Stimulated activated memory B cell treated with anti-CD40 and anti-IgM and Interleukin-4, amounts not matched to agents 10 μg/mL and 1 μg/mL and 100 μg/mL, for 72 hours (primary cell): ENCODE results near the gene MAP3K9.
A peak's percentile ranks its signal among the peaks of the same experiment; 100 is the strongest.
"Not testable (repeated sequence)": the region's sequence is repeated elsewhere in the genome, so short reads cannot be mapped to it uniquely, and the experiment has no call there.

Source experiments
- ATAC-seq: fragments of 150-1000 bp; cut with Tn5 transposase; 2 replicates; pipeline ENCODE4 v1.10.0; 2021
- H3K27ac Mint-ChIP-seq: one replicate; pipeline ENCODE4 v1.8.0; 2022; ENCODE audit warnings: mild to moderate bottlenecking, mixed read lengths
- H3K27me3 Mint-ChIP-seq: one replicate; pipeline ENCODE4 v1.8.0; 2022; ENCODE audit warnings: mixed read lengths
- H3K36me3 Mint-ChIP-seq: one replicate; pipeline ENCODE4 v1.8.0; 2022; ENCODE audit warnings: mixed read lengths
- H3K4me1 Mint-ChIP-seq: one replicate; pipeline ENCODE4 v1.8.0; 2022; ENCODE audit warnings: mixed read lengths
- H3K4me3 Mint-ChIP-seq: one replicate; pipeline ENCODE4 v1.8.0; 2022; ENCODE audit warnings: mild to moderate bottlenecking, moderate library complexity, mixed read lengths
- H3K9me3 Mint-ChIP-seq: one replicate; pipeline ENCODE4 v1.8.0; 2022; ENCODE audit warnings: mixed read lengths

The MAP3K9 gene

DNA sequence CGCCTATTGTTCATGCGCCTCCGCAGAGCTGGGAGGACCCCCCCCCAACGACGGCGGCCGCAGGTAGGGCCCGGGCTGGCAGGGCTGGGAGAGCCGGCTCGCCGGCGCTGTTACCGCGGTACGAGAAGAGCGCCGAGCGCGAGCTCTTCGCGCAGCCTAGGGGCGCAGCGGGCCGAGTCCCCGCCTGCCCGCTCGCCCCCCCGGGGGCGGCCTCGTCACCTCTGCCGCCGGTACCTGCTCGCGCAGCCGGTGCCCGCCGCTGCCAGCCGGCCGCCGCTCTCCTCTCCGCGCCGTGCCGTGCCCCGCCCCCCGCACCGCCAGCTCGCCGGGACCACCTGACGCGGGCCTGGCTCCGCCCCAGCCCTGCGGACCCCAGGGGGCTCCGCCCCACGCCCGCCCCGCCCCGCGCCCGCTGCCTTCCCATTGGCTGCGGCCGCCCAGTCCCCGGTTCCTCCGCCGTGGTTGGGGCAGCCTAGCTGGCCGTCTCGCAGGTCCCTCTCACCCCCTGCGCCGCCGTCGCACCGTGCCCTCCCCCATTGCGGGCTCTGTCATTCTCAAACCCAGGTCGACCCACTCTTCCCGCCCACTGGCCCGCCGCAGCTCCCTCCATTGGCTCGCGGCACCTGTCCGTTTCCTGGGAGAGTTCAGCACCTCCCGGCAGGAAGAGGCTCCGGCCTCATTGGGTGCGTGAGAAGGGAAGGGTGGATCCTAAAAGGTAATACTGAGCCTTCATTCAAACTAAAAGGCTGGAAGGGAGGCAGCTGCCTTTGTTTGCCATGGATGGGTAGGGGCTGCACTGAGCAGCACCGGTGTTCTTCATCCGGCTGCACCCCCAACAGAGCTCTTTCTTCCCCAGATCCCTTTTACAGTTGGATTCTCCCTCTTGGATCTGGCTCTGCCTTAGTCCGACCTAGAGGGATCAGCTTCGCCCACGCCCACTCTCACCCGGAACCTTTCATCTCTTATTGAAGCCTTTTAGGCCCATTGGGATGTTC, at the start of gene MAP3K9:
Gene MAP3K9, minus strand, starts transcription at position 289 of the 995 bp plus-strand sequence. CDS start 342 bp downstream, outside the sequence.
- Mint-ChIP-seq H3K27me3 (no peaks in the 10 kb centered on the region), H3K36me3 (no peaks in the 10 kb centered on the region), H3K4me3 (no peak within 1 kb of the TSS), H3K9me3 (peaks cover 3% of the 10 kb centered on the region), H3K4me1 (peaks cover 31% of the 10 kb centered on the region), H3K27ac (peak within 1 kb of the TSS; percentile 81)
- ATAC-seq = peak; percentile 95

DNA sequence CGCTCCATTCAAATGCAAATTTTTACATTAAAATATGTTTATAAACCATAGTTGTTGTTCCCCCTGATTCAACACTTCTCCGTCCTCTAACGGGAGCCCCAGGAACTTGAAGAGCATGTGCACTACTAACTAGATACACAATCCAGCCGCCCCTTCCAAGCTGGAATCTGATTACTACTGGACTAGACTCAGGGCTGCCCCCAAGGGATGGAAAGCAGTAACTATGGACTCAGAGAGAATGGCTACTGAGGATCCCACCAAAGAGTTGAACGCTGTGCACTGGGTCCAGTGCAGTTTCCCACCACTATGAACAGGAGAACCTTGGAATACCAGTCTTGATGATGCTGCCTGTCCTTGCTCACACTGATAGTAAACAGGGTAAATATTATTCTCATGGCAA, 49.3 kb upstream of the MAP3K9 start:
- H3K36me3 Mint-ChIP-seq = no peaks in the 10 kb centered on the region
- no peak overlapping the region for H3K4me3 Mint-ChIP-seq
- H3K27me3 Mint-ChIP-seq = no peaks in the 10 kb centered on the region
- no peaks in the 10 kb centered on the region for H3K4me1 Mint-ChIP-seq
- H3K27ac Mint-ChIP-seq = no peak overlapping the region
- H3K9me3 Mint-ChIP-seq = no peaks in the 10 kb centered on the region
- no peak for ATAC-seq

DNA sequence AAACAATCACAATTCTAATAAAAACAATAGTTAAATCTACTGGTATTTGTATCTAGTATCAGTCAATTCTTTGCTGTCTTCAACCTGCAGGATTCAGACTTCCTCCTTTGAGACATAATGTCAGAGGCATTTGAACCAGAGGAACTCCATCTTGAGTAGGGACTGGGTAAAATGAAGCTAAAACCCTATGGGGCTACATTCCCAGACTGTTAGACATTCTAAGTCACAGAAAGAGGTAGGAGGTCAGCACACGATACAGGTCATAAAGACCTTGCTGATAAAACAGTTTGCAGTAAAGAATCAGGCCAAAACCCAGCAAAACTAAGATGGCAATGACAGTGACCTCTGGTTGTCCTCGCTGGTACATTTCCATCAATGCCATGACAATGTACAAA, 48.2 kb upstream of the MAP3K9 start:
- Mint-ChIP-seq H3K27me3 (no peaks in the 10 kb centered on the region), H3K4me1 (no peaks in the 10 kb centered on the region), H3K27ac (no peak overlapping the region), H3K4me3 (no peak overlapping the region), H3K36me3 (no peaks in the 10 kb centered on the region), H3K9me3 (no peaks in the 10 kb centered on the region)
- ATAC-seq = no peak

DNA sequence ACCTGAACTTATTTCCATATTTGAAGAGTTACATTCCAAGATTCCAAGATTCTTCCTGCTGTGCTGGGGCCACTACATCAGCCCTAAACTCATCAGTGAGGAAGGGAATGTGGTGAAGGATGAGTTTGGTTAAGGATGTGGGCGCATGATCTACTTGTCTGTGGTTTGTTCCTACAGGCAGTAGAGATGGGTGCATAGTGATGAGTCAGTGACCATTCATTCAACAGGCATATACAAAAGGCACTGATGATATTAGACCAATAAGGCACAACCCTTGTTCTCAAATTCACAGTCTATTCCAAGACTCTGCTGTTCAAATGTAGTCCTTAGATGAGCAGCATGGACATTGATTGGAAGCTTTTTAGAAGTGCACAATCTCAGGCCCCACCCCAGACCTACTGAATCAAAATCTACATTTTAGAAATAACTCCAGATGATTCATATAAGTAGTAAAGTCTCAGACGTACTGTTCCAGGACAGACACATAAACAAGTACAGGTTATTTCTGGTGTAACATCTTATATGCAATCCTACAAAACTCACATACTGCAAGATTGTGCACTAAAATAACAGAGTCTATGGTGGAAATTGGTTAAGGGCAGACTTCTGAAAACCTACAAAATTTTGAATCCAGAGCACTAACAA, 47.7 kb upstream of the MAP3K9 start:
- no peak for ATAC-seq
- H3K27me3 Mint-ChIP-seq = no peaks in the 10 kb centered on the region
- no peaks in the 10 kb centered on the region for H3K36me3 Mint-ChIP-seq
- H3K4me1 Mint-ChIP-seq = no peaks in the 10 kb centered on the region
- no peak overlapping the region for H3K27ac Mint-ChIP-seq
- H3K4me3 Mint-ChIP-seq = no peak overlapping the region
- no peaks in the 10 kb centered on the region for H3K9me3 Mint-ChIP-seq

DNA sequence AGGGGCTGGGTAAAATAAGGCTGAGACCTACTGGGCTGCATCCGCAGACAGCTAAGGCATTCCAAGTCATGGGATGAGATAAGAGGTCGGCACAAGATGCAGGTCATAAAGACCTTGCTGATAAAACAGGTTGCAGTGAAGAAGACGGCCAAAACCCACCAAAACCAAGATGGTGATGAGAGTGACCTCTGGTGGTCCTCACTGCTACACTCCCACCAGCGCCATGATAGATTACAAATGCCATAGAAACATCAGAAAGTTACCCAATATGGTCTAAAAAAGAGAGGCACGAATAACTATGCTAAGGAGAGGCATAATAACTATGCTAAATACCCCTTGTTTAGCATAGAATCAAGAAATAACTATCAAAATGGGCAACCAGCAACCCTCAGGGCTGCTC, 46.2 kb upstream of the MAP3K9 start:
- ATAC-seq = no peak
- no peak overlapping the region for H3K27ac Mint-ChIP-seq
- no peaks in the 10 kb centered on the region for H3K4me1 Mint-ChIP-seq
- H3K27me3 Mint-ChIP-seq = no peaks in the 10 kb centered on the region
- no peaks in the 10 kb centered on the region for H3K9me3 Mint-ChIP-seq
- no peak overlapping the region for H3K4me3 Mint-ChIP-seq
- H3K36me3 Mint-ChIP-seq = no peaks in the 10 kb centered on the region

DNA sequence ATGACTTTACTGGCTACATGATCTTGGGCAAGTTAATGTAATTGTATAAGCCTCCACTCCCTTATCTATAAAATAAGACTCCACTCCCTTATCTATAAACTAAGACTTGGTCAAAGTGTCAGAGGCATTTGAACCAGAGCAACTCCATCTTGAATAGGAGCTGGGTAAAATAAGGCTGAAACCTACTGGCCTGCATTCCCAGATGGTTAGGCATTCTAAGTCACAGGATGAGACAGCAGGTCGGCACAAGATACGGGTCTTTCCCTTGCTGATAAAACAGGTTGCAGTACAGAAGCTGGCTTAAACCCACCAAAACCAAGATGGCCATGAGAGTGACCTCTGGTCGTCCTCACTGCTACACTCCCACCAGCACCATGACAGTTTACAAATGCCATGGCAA, 44.3 kb upstream of the MAP3K9 start:
- H3K27me3 Mint-ChIP-seq, H3K27ac Mint-ChIP-seq, H3K36me3 Mint-ChIP-seq, H3K4me3 Mint-ChIP-seq, H3K9me3 Mint-ChIP-seq, ATAC-seq, H3K4me1 Mint-ChIP-seq: not testable (repeated sequence)

DNA sequence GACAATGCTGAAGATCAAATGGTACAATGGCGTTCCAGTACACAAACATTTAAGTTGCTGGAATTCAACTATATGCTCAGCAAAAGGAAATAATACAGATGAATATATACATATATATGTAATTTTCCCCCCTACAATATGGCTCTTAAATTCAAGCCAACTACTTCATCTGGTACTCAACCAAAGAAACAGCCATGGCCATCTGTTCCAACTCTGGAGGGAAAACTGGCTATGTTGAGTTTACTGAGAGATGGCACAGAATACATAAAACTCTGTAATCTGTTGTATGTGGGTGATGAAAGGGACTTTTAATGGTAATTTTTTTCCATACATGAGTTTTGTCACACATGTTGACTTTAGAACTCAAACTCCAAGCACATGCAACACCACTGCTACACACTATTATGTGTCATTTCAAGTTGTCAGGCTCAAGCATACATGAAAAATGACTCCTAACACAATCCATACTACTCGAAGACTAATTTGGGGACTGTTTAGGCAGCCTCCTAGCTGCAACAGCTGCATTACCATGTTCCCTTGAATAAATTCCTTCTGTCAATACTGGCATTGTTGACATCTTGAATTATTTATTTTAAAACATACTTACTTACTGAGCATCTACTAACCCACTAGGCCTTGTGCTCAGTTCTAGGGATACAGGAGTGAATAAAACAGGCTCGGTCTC, 38.2 kb upstream of the MAP3K9 start:
- H3K4me3 Mint-ChIP-seq = no peak overlapping the region
- no peaks in the 10 kb centered on the region for H3K4me1 Mint-ChIP-seq
- H3K27me3 Mint-ChIP-seq = no peaks in the 10 kb centered on the region
- no peak overlapping the region for H3K27ac Mint-ChIP-seq
- H3K36me3 Mint-ChIP-seq = no peaks in the 10 kb centered on the region
- no peak for ATAC-seq
- no peaks in the 10 kb centered on the region for H3K9me3 Mint-ChIP-seq

DNA sequence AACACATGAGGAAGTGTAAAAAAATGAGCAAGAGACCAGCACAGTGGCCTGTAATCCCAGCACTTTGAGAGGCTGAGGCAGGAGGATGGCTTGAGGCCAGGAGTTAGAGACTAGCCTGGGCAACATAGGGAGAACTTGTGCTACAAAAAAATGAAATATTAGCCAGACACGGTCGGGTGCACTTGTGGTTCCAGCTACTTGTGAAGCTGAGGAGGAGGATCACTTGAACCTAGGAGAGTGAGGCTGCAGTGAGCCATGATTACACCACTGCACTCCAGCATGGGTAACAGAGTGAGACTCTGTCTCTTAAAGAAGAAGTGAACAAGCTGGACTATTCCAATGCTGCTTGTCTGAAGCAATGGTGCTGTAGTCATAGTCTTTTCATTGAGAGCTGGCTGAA, 36.3 kb upstream of the MAP3K9 start:
- Mint-ChIP-seq H3K27ac (no peak overlapping the region), H3K4me1 (no peaks in the 10 kb centered on the region), H3K27me3 (no peaks in the 10 kb centered on the region), H3K36me3 (no peaks in the 10 kb centered on the region), H3K4me3 (no peak overlapping the region), H3K9me3 (no peaks in the 10 kb centered on the region)
- no peak for ATAC-seq

DNA sequence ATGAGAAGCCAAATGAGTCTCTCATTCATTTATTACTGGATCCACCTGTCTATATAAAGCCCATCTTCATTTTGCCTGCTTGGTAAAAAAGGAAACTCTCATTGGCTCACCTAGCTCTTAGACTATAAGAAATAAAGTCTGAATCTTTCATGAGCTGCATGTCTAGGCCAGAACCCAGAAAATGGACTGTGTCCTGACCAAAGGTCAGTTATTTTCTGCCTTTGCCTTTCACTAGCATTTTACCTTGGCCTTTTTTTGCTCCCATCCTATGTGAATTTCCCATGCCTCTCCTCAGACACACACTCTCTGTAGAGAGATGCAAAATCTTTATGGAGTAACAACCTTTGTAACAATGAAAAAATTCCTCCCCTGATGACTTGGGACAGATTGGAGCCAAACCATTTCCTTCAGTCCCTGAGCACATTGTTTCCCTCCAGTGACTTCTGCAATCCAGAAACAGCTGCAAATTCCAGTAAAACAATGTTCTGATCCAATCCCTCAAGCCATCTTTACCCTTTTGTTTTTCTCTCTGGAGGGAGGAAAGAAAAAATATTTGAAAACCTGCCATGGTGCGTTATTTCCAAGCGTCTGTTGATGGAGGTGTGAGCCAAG, 33.6 kb upstream of the MAP3K9 start:
- Mint-ChIP-seq H3K9me3 (peaks cover 7% of the 10 kb centered on the region), H3K4me1 (no peaks in the 10 kb centered on the region), H3K27me3 (no peaks in the 10 kb centered on the region), H3K4me3 (no peak overlapping the region), H3K27ac (no peak overlapping the region), H3K36me3 (no peaks in the 10 kb centered on the region)
- ATAC-seq = no peak

DNA sequence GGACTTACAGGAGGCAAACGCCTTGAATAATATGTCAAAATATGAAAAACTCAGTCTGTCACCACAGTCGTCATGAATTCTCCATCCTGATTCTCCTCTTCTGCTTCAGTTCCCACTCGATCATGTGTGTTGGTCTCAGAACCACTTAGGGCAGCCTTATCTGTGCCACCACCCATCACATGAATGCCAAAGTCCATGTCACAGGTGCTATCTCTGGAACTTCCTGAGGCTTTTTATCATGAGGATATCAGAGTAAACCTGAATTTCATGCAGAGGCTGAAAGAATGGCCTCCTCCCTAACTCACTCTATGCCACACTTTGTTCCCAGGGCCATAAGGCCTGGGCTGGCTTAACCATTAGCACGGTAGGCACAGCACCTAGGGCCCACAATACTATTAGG, 28.8 kb upstream of the MAP3K9 start:
- H3K4me1 Mint-ChIP-seq = no peaks in the 10 kb centered on the region
- H3K9me3 Mint-ChIP-seq = peaks cover 7% of the 10 kb centered on the region
- H3K27me3 Mint-ChIP-seq = no peaks in the 10 kb centered on the region
- H3K36me3 Mint-ChIP-seq = no peaks in the 10 kb centered on the region
- ATAC-seq = no peak
- H3K27ac Mint-ChIP-seq = no peak overlapping the region
- no peak overlapping the region for H3K4me3 Mint-ChIP-seq

DNA sequence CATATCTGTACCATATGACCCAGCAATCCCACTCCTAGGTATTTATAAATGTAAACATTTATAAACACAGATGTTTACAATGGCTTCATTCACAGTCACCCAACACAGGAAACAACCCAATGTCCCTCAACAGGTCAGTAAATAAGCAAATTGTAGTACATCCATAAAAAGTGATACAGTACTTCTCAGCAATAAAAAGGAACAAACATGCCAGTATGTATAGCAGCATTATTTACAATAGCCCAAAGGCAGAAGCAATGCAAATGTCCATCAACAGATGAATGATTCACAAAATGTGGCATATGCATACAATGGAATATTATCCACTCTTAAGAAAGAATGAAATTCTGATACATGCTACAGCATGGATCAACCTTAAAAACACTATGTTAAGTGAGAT, 27.6 kb upstream of the MAP3K9 start:
- no peak overlapping the region for H3K4me3 Mint-ChIP-seq
- peaks cover 7% of the 10 kb centered on the region for H3K9me3 Mint-ChIP-seq
- no peak overlapping the region for H3K27ac Mint-ChIP-seq
- H3K36me3 Mint-ChIP-seq = no peaks in the 10 kb centered on the region
- ATAC-seq = no peak
- no peaks in the 10 kb centered on the region for H3K4me1 Mint-ChIP-seq
- no peaks in the 10 kb centered on the region for H3K27me3 Mint-ChIP-seq

DNA sequence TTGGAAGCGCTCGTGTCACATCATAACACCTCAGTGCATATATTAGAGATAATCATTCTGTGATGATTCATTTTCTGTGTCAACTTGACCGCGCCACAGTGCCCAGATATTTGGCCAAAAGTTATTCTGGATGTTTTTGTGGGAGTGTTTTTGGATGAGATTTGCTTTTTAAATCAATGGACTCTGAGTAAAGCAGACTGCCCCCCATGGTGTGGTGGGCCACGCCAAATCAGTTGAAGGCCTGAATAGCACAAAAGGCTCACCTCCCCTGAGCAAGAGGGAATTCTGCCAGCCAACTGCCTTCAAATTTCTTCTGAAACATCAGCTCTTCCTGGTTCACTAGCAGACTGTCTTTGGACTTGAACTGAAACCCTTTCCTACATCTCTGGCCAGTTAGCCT, 24.6 kb upstream of the MAP3K9 start:
- H3K4me3 Mint-ChIP-seq = no peak overlapping the region
- no peaks in the 10 kb centered on the region for H3K4me1 Mint-ChIP-seq
- no peak overlapping the region for H3K27ac Mint-ChIP-seq
- no peak for ATAC-seq
- H3K27me3 Mint-ChIP-seq = no peaks in the 10 kb centered on the region
- H3K36me3 Mint-ChIP-seq = no peaks in the 10 kb centered on the region
- no peaks in the 10 kb centered on the region for H3K9me3 Mint-ChIP-seq

DNA sequence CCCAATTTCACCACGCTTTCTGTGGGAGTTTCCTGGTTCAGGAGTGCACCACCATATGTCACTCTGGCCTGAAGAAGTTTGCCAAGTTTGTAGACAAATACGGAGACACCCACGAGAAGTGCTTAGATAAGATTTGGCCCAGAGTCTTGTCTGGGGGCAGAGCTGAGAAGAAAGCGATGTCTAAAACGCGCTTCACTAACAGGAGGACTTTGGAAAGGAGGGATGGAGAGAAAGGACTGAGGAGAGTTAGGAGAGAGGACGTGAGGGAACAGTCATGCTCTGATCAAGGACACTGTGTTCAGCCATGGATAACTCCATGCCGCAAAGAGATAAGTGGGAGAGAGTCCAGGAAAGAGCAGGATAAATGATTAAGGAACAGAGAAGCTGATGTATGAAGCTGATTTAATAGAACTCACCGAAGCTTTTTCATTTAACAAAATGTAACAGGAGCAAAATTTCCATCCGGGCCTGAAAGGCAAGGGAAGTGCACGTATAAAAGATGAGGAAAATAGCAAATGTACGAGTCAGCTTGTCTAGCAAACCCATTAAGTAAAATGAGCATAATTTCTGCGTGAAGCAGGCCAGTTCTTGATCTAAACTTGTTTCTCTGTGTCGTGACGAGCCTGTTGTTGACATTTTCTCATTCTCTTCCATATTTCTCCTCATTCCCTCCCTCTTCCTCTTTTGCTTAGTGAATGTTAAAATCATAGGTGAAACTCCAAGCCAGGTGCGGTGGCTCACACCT, 23.4 kb upstream of the MAP3K9 start:
- H3K36me3 Mint-ChIP-seq = no peaks in the 10 kb centered on the region
- no peaks in the 10 kb centered on the region for H3K4me1 Mint-ChIP-seq
- H3K27me3 Mint-ChIP-seq = no peaks in the 10 kb centered on the region
- H3K9me3 Mint-ChIP-seq = no peaks in the 10 kb centered on the region
- no peak overlapping the region for H3K27ac Mint-ChIP-seq
- ATAC-seq = no peak
- no peak overlapping the region for H3K4me3 Mint-ChIP-seq

DNA sequence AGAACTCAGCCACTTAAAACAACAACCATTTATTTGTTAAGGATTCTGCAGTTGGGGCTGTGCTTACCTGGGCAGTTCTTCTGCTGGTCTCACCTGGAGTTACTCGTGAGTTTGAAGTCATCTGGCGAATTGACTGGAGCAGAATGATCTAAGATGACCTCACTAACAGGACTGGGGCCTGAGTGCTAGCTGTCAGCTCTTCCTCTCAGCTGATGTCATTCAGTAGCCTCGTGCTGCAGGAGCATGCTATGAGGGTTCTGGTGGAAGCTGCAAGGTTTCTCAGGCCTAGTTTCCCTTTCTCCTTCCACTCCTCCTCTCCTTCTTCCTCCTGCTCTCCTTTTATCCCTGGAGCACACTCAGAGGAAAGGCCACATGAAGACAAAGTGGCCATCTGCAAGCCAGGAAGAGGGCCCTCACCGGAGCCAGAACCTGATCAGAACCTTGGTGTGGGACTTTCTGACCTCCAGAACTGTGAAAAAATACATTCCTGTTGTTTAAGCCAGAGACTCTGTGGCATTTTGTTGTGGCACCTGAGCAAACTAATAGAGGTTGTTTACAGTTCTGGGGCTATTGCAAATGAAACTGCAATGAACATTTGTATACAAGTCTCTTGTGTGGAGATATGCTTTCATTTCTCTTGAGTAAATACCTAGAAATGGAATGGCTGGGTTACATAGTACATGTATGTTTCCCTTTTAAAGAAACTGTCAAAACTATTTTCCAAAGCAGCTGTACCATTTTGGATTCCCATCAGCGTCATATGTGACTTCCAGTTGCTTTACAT, 21.9 kb upstream of the MAP3K9 start:
- no peak overlapping the region for H3K4me3 Mint-ChIP-seq
- no peak for ATAC-seq
- no peaks in the 10 kb centered on the region for H3K27me3 Mint-ChIP-seq
- no peaks in the 10 kb centered on the region for H3K9me3 Mint-ChIP-seq
- no peaks in the 10 kb centered on the region for H3K4me1 Mint-ChIP-seq
- no peaks in the 10 kb centered on the region for H3K36me3 Mint-ChIP-seq
- H3K27ac Mint-ChIP-seq = no peak overlapping the region
